ENCODE measurements around the gene GIT1. TPM values are rescaled to one million over a fixed set of nuclear protein-coding genes. Genes with fewer than 3 reads are reported as not detected.

Gene GIT1
- total and polyA plus RNA-seq, 2 experiments from 2014 or later = 15.9 to 60.9 TPM

GRCh38 chr17:29597361-29598172, 8.1 kb upstream of the GIT1 start:
- peak; percentile 70 for DNase-seq (ENCODE audit: low spot score)
- Mint-ChIP-seq H3K4me3 (peak overlapping the region; percentile 54), H3K36me3 (ENCODE audit: low read depth) (no peaks in the 10 kb centered on the region), H3K9me3 (no peaks in the 10 kb centered on the region), H3K27me3 (ENCODE audit: insufficient read depth, low read depth, poor library complexity) (peaks cover 15% of the 10 kb centered on the region), H3K27ac (peak overlapping the region; percentile 81; the same call in 1 of the 2 replicates), H3K4me1 (peaks cover 40% of the 10 kb centered on the region)
- no peak for TF ChIP-seq EZH2 (IDR thresholded peaks at IDR 0.05; ENCODE audit: low read depth, unreplicated experiment)
- TF ChIP-seq, protein P1, sequence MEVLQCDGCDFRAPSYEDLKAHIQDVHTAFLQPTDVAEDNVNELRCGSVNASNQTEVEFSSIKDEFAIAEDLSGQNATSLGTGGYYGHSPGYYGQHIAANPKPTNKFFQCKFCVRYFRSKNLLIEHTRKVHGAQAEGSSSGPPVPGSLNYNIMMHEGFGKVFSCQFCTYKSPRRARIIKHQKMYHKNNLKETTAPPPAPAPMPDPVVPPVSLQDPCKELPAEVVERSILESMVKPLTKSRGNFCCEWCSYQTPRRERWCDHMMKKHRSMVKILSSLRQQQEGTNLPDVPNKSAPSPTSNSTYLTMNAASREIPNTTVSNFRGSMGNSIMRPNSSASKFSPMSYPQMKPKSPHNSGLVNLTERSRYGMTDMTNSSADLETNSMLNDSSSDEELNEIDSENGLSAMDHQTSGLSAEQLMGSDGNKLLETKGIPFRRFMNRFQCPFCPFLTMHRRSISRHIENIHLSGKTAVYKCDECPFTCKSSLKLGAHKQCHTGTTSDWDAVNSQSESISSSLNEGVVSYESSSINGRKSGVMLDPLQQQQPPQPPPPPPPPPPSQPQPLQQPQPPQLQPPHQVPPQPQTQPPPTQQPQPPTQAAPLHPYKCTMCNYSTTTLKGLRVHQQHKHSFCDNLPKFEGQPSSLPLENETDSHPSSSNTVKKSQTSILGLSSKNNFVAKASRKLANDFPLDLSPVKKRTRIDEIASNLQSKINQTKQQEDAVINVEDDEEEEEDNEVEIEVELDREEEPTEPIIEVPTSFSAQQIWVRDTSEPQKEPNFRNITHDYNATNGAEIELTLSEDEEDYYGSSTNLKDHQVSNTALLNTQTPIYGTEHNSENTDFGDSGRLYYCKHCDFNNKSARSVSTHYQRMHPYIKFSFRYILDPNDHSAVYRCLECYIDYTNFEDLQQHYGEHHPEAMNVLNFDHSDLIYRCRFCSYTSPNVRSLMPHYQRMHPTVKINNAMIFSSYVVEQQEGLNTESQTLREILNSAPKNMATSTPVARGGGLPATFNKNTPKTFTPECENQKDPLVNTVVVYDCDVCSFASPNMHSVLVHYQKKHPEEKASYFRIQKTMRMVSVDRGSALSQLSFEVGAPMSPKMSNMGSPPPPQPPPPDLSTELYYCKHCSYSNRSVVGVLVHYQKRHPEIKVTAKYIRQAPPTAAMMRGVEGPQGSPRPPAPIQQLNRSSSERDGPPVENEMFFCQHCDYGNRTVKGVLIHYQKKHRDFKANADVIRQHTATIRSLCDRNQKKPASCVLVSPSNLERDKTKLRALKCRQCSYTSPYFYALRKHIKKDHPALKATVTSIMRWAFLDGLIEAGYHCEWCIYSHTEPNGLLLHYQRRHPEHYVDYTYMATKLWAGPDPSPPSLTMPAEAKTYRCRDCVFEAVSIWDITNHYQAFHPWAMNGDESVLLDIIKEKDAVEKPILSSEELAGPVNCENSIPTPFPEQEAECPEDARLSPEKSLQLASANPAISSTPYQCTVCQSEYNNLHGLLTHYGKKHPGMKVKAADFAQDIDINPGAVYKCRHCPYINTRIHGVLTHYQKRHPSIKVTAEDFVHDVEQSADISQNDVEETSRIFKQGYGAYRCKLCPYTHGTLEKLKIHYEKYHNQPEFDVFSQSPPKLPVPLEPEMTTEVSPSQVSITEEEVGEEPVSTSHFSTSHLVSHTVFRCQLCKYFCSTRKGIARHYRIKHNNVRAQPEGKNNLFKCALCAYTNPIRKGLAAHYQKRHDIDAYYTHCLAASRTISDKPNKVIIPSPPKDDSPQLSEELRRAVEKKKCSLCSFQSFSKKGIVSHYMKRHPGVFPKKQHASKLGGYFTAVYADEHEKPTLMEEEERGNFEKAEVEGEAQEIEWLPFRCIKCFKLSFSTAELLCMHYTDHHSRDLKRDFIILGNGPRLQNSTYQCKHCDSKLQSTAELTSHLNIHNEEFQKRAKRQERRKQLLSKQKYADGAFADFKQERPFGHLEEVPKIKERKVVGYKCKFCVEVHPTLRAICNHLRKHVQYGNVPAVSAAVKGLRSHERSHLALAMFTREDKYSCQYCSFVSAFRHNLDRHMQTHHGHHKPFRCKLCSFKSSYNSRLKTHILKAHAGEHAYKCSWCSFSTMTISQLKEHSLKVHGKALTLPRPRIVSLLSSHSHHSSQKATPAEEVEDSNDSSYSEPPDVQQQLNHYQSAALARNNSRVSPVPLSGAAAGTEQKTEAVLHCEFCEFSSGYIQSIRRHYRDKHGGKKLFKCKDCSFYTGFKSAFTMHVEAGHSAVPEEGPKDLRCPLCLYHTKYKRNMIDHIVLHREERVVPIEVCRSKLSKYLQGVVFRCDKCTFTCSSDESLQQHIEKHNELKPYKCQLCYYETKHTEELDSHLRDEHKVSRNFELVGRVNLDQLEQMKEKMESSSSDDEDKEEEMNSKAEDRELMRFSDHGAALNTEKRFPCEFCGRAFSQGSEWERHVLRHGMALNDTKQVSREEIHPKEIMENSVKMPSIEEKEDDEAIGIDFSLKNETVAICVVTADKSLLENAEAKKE (CRISPR knock-in tag; IDR thresholded peaks at IDR 0.05) = no peak
- no peak for TF ChIP-seq POLR2AphosphoS5 (IDR thresholded peaks at IDR 0.05; ENCODE audit: low read depth)
- no peak for TF ChIP-seq ZNF331 (CRISPR knock-in tag; IDR thresholded peaks at IDR 0.05; ENCODE audit: low read depth)
- no peak for TF ChIP-seq CREB1 (CRISPR knock-in tag; IDR thresholded peaks at IDR 0.05; ENCODE audit: low read depth)
- TF ChIP-seq STAT1 (IDR thresholded peaks at IDR 0.05; ENCODE audit: unreplicated experiment) = no peak
- TF ChIP-seq ETS1 (IDR thresholded peaks at IDR 0.05) = no peak
- no peak for TF ChIP-seq JUNB (IDR thresholded peaks at IDR 0.05; ENCODE audit: unreplicated experiment)
- TF ChIP-seq ZNF114 (CRISPR knock-in tag; IDR thresholded peaks at IDR 0.05) = no peak
- no peak for TF ChIP-seq EZH2phosphoT487 (IDR thresholded peaks at IDR 0.05; ENCODE audit: unreplicated experiment)
- no peak for TF ChIP-seq CTCF (conservative IDR thresholded peaks at IDR 0.05; ENCODE audit: low read depth in 2 of 2)
- TF ChIP-seq, protein P2, sequence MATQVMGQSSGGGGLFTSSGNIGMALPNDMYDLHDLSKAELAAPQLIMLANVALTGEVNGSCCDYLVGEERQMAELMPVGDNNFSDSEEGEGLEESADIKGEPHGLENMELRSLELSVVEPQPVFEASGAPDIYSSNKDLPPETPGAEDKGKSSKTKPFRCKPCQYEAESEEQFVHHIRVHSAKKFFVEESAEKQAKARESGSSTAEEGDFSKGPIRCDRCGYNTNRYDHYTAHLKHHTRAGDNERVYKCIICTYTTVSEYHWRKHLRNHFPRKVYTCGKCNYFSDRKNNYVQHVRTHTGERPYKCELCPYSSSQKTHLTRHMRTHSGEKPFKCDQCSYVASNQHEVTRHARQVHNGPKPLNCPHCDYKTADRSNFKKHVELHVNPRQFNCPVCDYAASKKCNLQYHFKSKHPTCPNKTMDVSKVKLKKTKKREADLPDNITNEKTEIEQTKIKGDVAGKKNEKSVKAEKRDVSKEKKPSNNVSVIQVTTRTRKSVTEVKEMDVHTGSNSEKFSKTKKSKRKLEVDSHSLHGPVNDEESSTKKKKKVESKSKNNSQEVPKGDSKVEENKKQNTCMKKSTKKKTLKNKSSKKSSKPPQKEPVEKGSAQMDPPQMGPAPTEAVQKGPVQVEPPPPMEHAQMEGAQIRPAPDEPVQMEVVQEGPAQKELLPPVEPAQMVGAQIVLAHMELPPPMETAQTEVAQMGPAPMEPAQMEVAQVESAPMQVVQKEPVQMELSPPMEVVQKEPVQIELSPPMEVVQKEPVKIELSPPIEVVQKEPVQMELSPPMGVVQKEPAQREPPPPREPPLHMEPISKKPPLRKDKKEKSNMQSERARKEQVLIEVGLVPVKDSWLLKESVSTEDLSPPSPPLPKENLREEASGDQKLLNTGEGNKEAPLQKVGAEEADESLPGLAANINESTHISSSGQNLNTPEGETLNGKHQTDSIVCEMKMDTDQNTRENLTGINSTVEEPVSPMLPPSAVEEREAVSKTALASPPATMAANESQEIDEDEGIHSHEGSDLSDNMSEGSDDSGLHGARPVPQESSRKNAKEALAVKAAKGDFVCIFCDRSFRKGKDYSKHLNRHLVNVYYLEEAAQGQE (IDR thresholded peaks at IDR 0.05; ENCODE audit: unreplicated experiment) = no peak
- TF ChIP-seq NANOG (IDR thresholded peaks at IDR 0.05; ENCODE audit: borderline replicate concordance) = no peak
- Histone ChIP-seq H3K4me3 (peak overlapping the region; percentile 39), H3F3A (replicated peaks; ENCODE audit: low read depth) (peaks cover 12% of the 10 kb centered on the region; the same call in 1 of the 2 replicates), H3K36me3 (ENCODE audit: insufficient read depth) (no peaks in the 10 kb centered on the region), H3K4me2 (peak overlapping the region; percentile 79), H3K27ac (ENCODE audit: low read depth) (no peak overlapping the region), H3K27me3 (ENCODE audit: insufficient read depth) (no peaks in the 10 kb centered on the region), H3K4me1 (ENCODE audit: insufficient read depth) (peaks cover 41% of the 10 kb centered on the region), H2AFZ (0 out of 2 replicates have a peak overlapping the region, but pooled peaks have one; percentile 14), H3K9me2 (ENCODE audit: insufficient read depth) (no peaks in the 10 kb centered on the region), H4K20me1 (replicated peaks; ENCODE audit: insufficient read depth) (peaks cover 8% of the 10 kb centered on the region; the same call in 1 of the 2 replicates), H3K79me2 (replicated peaks; ENCODE audit: insufficient read depth) (peaks cover 40% of the 10 kb centered on the region)
- peak; percentile 27 for ATAC-seq

All from GM23338 (cell line).